Progenitor cell of endocrine pancreas (in vitro differentiated cells): ENCODE results near the gene TBC1D13. TPM values are rescaled to one million over a fixed set of nuclear protein-coding genes. Genes with fewer than 3 reads are reported as not detected.
A peak's percentile ranks its signal among the peaks of the same experiment; 100 is the strongest.
"Not testable (repeated sequence)": the region's sequence is repeated elsewhere in the genome, so short reads cannot be mapped to it uniquely, and the experiment has no call there.

Source experiments
- DNase-seq: peaks from one replicate; pipeline ENCODE4 v3.0.0; 2021; ENCODE audit warnings: low spot score; ENCODE audit not compliant: unreplicated experiment
- H3K27ac Mint-ChIP-seq: 2 replicates; pipeline ENCODE4 v1.8.0; 2021; ENCODE audit warnings: mild to moderate bottlenecking, moderate library complexity, mixed read lengths
- H3K27me3 Mint-ChIP-seq: 2 replicates; pipeline ENCODE4 v1.8.0; 2021; ENCODE audit warnings: mixed read lengths
- H3K36me3 Mint-ChIP-seq: 2 replicates; pipeline ENCODE4 v1.8.0; 2022; ENCODE audit warnings: mixed read lengths; ENCODE audit not compliant: insufficient read depth
- H3K4me1 Mint-ChIP-seq: 2 replicates; pipeline ENCODE4 v1.8.0; 2021; ENCODE audit warnings: low read depth, mixed read lengths
- H3K4me3 Mint-ChIP-seq: 2 replicates; pipeline ENCODE4 v1.8.0; 2021; ENCODE audit warnings: low read depth, mild to moderate bottlenecking, moderate library complexity, mixed read lengths
- H3K9me3 Mint-ChIP-seq: 2 replicates; pipeline ENCODE4 v1.8.0; 2021; ENCODE audit warnings: low read depth, mixed read lengths
- CTCF ChIP-seq: fragments of 200-600 bp; sonication (generic); IDR thresholded peaks from one replicate; pipeline ENCODE4 v1.5.0; 2021; ENCODE audit warnings: antibody characterized with exemption, mild to moderate bottlenecking; ENCODE audit not compliant: unreplicated experiment
- total RNA-seq: library from RNA; stranded (reverse); gene quantifications from 2 replicates; pipeline ENCODE4 v1.2.1, GENCODE V29; 2021

The TBC1D13 gene
- total RNA-seq, 1 donor from 2014 or later = 36.1 TPM

- TF ChIP-seq CTCF = peak; percentile 30
- no peak overlapping the region for H3K4me3 Mint-ChIP-seq
- H3K36me3 Mint-ChIP-seq = peaks cover 8% of the 10 kb centered on the region
- peaks cover 10% of the 10 kb centered on the region for H3K9me3 Mint-ChIP-seq
- peak overlapping the region; percentile 18 for H3K27ac Mint-ChIP-seq
- peaks cover 13% of the 10 kb centered on the region for H3K4me1 Mint-ChIP-seq
- no peak for DNase-seq
- H3K27me3 Mint-ChIP-seq = no peaks in the 10 kb centered on the region
Observed at GRCh38 chr9:128845186-128845931, 58.3 kb downstream of the TBC1D13 start.

GRCh38 chr9:128846680-128847030 is 59.6 kb downstream of the TBC1D13 start:
- DNase-seq = no peak
- no peak overlapping the region for H3K4me3 Mint-ChIP-seq
- no peak overlapping the region for H3K27ac Mint-ChIP-seq
- TF ChIP-seq CTCF = no peak
- peaks cover 13% of the 10 kb centered on the region for H3K4me1 Mint-ChIP-seq
- H3K9me3 Mint-ChIP-seq = peaks cover 23% of the 10 kb centered on the region
- H3K27me3 Mint-ChIP-seq = no peaks in the 10 kb centered on the region
- peaks cover 18% of the 10 kb centered on the region for H3K36me3 Mint-ChIP-seq

- TF ChIP-seq CTCF = no peak
- Mint-ChIP-seq H3K27ac (no peak overlapping the region), H3K4me3 (no peak overlapping the region), H3K36me3 (peaks cover 18% of the 10 kb centered on the region), H3K27me3 (no peaks in the 10 kb centered on the region), H3K4me1 (peaks cover 17% of the 10 kb centered on the region), H3K9me3 (peaks cover 23% of the 10 kb centered on the region)
- no peak for DNase-seq
Observed at GRCh38 chr9:128847803-128848202, 60.8 kb downstream of the TBC1D13 start.

GRCh38 chr9:128851024-128851423 is 64.0 kb downstream of the TBC1D13 start:
- Mint-ChIP-seq H3K4me1 (peaks cover 14% of the 10 kb centered on the region), H3K9me3 (peaks cover 23% of the 10 kb centered on the region), H3K36me3 (peaks cover 18% of the 10 kb centered on the region)
- H3K27me3 Mint-ChIP-seq, H3K27ac Mint-ChIP-seq, DNase-seq, H3K4me3 Mint-ChIP-seq: not testable (repeated sequence)

- not testable (repeated sequence) for H3K27me3 Mint-ChIP-seq, DNase-seq, H3K27ac Mint-ChIP-seq, H3K4me3 Mint-ChIP-seq
- peak; percentile 47 for TF ChIP-seq CTCF
- Mint-ChIP-seq H3K36me3 (peaks cover 18% of the 10 kb centered on the region), H3K4me1 (peaks cover 19% of the 10 kb centered on the region), H3K9me3 (peaks cover 23% of the 10 kb centered on the region)
Observed at GRCh38 chr9:128851779-128852600, 64.9 kb downstream of the TBC1D13 start.

- H3K4me1 Mint-ChIP-seq = peaks cover 21% of the 10 kb centered on the region
- not testable (repeated sequence) for H3K4me3 Mint-ChIP-seq, DNase-seq, H3K27me3 Mint-ChIP-seq, H3K27ac Mint-ChIP-seq
- peaks cover 22% of the 10 kb centered on the region for H3K9me3 Mint-ChIP-seq
- H3K36me3 Mint-ChIP-seq = peaks cover 17% of the 10 kb centered on the region
Observed at GRCh38 chr9:128852646-128853045, 65.6 kb downstream of the TBC1D13 start.

- DNase-seq, H3K27ac Mint-ChIP-seq, H3K4me3 Mint-ChIP-seq, H3K27me3 Mint-ChIP-seq: not testable (repeated sequence)
- peaks cover 15% of the 10 kb centered on the region for H3K36me3 Mint-ChIP-seq
- peaks cover 19% of the 10 kb centered on the region for H3K4me1 Mint-ChIP-seq
- H3K9me3 Mint-ChIP-seq = peaks cover 16% of the 10 kb centered on the region
Observed at GRCh38 chr9:128854454-128854853, 67.4 kb downstream of the TBC1D13 start.

- H3K4me1 Mint-ChIP-seq = peaks cover 15% of the 10 kb centered on the region
- not testable (repeated sequence) for DNase-seq, H3K27me3 Mint-ChIP-seq, H3K9me3 Mint-ChIP-seq, H3K36me3 Mint-ChIP-seq, H3K4me3 Mint-ChIP-seq, H3K27ac Mint-ChIP-seq
Observed at GRCh38 chr9:128858476-128858875, 71.4 kb downstream of the TBC1D13 start.
